G401.6 (cell line): ENCODE measurements around the gene DVL3.
A peak's percentile ranks its signal among the peaks of the same experiment; 100 is the strongest.

Source experiments
- FAIRE-seq: peaks from 2 replicates; lab custom pipeline; 2012; peaks lifted over from hg19 to GRCh38; lab: Jason Lieb, UNC

The DVL3 gene

GRCh38 chr3:184176377-184177330, 21.5 kb downstream of the DVL3 start:
- FAIRE-seq, result no peak

DNA sequence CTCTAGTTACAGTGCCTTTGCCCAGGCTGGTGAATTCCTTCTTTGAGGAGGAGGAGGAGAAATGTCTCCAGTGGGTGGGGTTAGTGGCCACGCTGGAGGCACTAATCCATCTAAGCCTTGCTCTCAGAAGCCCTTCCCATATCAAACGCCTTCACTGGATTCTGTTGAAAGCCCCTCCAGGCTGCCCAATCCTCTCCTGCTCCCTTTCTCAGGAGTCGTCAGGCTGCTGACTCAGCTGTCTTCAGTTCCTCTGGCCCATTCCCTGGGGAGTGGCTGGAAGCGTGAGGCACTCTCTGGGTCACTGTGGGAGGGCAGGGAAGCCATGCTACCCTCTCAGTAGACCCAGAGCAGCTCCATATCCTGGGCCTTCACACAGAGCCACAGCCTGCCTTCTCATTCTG, 22.2 kb downstream of the DVL3 start:
- no peak for FAIRE-seq

- no peak for FAIRE-seq
Measured at GRCh38 chr3:184177767-184178306, 22.7 kb downstream of the DVL3 start.

GRCh38 chr3:184178521-184179138, 23.5 kb downstream of the DVL3 start:
- FAIRE-seq, result no peak

DNA sequence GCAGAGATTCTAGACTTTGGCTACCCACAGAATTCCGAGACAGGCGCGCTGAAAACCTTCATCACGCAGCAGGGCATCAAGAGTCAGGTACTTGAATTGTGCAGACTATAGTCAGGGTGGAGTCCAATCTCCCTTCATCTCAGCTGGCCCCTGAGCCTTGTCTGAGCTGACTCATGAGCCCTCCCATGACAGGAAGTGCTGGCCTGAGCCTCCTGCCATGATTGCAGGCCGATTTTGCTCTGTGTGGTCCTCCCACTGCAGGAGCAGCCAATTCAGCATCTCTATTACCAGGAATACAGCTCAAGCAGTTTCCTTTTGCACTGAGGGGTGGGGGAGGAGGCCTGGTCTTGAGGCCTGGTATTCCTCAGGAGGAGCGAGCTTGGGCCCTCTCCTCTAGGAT, 25.0 kb downstream of the DVL3 start:
- no peak for FAIRE-seq

GRCh38 chr3:184181596-184181995, 26.4 kb downstream of the DVL3 start:
- FAIRE-seq, result no peak

DNA sequence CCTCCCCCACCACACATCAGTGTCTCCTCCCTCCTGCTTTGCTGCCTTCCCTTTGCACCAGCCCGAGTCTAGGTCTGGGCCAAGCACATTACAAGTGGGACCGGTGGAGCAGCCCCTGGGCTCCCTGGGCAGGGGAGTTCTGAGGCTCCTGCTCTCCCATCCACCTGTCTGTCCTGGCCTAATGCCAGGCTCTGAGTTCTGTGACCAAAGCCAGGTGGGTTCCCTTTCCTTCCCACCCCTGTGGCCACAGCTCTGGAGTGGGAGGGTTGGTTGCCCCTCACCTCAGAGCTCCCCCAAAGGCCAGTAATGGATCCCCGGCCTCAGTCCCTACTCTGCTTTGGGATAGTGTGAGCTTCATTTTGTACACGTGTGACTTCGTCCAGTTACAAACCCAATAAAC, 28.5 kb downstream of the DVL3 start:
- no peak for FAIRE-seq

DNA sequence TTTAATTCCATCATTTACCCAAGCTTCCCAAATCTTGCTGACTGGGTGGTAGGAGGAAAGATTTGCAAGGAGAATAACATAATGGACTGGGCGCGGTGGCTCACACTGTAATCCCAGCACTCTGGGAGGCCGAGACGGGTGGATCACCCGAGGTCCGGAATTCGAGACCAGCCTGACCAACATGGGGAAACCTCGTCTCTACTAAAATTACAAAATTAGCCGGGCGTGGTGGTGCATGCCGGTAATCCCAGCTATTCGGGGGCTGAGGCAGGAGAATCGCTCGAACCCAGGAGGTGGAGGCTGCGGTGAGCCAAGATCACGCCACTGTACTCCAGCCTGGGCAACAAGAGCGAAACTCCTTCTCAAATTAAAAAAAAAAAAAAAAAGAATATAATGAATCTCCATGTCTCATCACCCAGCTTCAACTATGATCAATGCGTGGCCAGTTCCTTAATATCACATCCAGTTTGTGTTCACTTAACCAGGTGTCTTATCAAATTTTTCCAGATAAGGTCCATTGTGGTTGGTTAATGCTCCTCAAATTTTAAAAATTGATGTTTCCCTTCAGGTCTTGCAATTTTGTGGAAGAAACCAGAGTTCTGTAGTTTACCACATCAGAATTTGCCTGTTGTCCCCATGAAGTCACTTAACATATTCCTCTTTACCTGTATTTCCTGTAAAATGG, 29.5 kb downstream of the DVL3 start:
- FAIRE-seq, result no peak

DNA sequence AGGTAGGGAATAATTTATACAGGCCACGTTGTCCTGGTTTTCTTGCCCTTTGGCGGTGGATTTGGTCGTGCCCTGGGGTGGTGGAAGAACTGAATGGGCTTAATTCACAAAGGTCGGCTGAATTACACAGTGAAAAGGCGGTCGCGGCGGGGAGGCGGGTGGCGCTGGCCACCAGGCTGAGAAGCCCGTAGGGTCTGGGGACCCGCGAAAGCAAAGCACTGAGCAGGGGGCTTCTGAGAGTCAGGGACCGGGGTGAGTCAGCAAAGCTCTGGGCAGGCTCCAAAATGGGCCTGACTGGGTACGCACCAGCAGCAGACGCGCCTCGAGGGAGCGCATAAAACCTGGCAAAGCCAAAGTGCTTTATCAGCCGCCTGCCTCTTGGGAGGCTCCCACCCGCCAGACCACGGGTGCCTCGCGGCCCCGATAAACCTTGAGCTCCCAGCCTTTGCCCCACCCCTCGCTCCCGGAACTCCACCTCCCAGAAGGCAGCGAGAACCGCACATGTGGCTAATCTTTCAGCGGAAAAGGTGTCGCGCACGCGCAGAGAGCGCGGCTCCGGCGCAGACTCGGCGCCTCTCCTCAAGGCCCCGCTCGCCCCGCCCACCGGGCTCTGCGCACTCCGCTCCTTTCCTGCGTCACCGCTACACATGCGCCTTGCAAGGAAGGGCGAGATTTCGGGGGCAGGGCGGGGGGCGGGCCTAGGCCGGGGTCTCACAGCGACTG, 30.4 kb downstream of the DVL3 start:
- peak; percentile 94 for FAIRE-seq

- FAIRE-seq, result no peak
Measured at GRCh38 chr3:184186184-184186901, 31.2 kb downstream of the DVL3 start, which contains the start of gene ABCF3. ABCF3 (plus strand) TSS chr3:184186199; CDS start chr3:184186208, 9 bp downstream.

- no peak for FAIRE-seq
Measured at GRCh38 chr3:184186902-184187207, 31.7 kb downstream of the DVL3 start.

GRCh38 chr3:184188080-184188479, 32.9 kb downstream of the DVL3 start:
- FAIRE-seq, result no peak

DNA sequence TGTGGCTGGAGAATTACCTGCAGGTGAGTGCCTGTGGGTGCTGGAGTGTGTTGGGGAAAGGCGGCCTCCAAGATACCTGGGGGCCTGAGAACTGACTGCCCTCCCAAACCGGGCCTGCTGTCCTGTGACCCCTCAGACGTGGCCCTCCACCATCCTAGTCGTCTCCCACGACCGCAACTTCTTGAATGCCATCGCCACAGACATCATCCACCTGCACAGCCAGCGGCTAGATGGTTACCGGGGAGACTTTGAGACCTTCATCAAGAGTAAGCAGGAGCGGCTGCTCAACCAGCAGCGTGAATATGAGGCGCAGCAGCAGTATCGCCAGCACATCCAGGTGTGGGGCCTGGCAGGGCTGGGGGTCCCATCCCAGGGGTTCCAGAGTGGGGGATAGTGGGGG, 34.2 kb downstream of the DVL3 start:
- FAIRE-seq, result no peak

DNA sequence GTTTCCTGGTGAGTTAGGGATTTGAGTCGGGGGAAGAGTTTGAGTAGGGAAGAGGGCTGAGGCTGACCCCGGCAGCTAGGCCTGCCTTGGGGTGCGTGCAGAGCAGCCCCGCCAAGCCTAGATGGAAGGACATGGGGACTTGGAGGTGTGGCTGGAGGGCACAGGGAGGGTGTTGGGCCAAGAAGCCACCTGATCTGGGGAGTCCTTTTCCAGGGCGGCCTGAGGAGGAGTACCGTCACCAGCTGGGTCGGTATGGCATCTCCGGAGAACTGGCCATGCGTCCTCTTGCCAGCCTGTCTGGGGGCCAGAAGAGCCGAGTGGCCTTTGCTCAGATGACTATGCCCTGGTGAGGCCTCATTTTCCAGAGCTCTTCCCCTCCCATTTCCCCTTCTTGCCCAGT, 37.7 kb downstream of the DVL3 start:
- no peak for FAIRE-seq

DNA sequence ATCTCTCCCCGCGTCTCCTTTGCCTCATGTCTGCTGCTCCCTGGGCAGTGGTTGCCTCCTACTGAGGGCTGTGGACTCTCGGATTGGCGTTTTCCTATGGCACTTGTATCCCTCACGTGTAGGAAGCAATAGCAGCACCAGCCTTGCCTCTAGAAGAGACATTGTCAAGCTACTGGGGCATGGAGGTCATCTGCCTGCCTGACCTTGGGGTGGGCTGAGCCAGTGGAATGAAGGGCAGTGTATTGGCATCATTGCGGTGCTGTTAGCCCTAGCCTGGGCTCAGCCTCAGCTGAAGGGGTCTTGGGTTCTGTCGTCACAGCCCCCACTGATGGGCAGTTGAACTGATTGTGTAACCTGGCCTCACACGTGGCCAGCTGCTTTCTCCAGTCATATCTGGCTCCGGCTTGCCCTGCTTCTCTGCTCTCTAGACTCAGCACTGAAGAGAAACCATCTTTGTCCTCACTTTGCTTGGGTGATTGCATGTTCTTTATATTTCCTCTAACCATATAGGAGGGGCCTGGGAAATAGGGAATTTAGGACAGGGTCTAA, 38.9 kb downstream of the DVL3 start:
- no peak for FAIRE-seq

GRCh38 chr3:184196536-184196935, 41.4 kb downstream of the DVL3 start:
- no peak for FAIRE-seq

DNA sequence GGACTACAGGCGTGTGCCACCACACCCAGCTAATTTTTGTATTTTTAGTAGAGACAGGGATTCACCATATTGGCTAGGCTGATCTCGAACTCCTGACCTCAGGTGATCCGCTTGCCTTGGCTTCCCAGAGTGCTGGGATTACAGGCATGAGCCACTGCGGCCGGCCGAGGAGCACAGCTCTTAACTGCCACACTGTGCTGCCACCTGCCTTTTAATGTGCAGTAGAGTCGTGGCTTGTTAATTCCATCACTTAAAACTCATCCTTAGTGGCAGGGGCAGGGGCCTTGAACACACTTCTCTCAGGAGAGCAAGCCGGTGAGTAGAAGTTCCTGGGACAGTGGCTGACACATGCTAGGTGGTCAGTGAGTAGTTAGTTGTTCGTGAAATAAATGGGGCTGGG, 43.3 kb downstream of the DVL3 start:
- FAIRE-seq, result no peak

GRCh38 chr3:184200825-184201224, 45.6 kb downstream of the DVL3 start:
- no peak for FAIRE-seq

GRCh38 chr3:184203526-184203925, 48.3 kb downstream of the DVL3 start:
- no peak for FAIRE-seq

DNA sequence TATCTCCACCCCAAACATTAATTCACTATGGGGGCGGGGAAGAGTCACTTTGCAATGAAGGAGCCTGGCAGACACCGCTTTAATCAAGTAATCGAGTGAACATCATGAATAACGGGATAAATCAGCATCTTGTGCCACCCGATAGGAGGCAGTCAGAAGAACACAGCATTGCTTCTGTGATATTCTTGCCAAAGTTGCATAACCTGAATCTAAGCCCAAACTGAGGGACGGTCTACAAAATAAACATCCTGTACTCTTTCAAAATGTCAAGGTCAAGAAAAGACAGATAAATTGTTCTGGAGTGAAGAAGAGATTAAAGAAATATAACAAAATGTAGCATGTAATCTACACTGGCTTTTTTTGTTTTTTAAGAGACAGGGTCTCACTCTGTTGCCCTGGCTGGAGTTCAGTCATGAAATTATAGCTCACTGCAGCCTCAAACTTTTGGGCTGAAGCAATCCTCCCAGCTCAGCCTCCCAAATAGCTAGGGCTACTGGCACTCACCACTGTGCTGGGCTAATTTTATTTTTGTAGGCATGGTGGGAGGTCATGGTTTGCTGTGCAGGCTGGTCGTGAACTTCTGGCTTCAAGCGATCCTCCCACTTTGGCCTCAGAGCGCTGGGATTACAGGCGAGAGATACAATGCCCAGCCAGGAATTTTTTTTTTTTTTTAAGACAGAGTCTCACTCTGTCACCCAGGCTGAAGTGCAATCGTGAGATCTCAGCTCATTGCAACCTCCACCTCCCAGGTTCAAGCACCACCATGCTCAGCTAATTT, 54.2 kb downstream of the DVL3 start:
- no peak for FAIRE-seq

DNA sequence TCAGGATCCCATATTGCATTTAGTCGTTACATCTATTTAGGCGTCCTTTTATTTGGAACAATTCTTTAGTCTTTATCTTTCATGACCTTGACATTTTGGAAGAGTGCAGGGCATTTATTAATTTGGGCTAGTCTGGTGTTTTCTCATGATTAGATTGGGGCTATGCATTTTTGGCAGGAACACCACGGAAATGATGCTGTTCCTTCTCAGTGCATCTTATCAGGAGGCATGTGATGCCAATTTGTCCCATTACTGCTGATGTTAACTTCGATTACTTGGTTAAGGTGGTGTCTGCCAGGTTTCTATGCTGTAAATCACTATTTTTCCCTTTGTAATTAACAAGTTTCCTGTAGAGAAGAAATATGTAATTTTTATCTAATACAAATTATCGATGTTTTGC, 56.1 kb downstream of the DVL3 start:
- FAIRE-seq, result no peak
